Measurements from ENCODE around the gene LPP.

GRCh38 chr3:188185717-188186251 lies 31.8 kb downstream of the LPP start:
- TF ChIP-seq POLR2AphosphoS5 (IDR thresholded peaks at IDR 0.05; ENCODE audit: low read depth, low read length), result no peak
- TF ChIP-seq TAF1 (IDR thresholded peaks at IDR 0.05; ENCODE audit: low read depth, low read length), result no peak
- no peak for TF ChIP-seq POLR2A (IDR thresholded peaks at IDR 0.05; ENCODE audit: low read depth, low read length)
- TF ChIP-seq SPI1 (IDR thresholded peaks at IDR 0.05; ENCODE audit: low read depth, low read length), result no peak
- TF ChIP-seq PAX5 (IDR thresholded peaks at IDR 0.05; ENCODE audit: insufficient read depth, low read length, severe bottlenecking), result no peak
- TF ChIP-seq POU2F2 (IDR thresholded peaks at IDR 0.05; ENCODE audit: low read depth, low read length), result no peak

Measured in GM12891 (cell line).